CD8-positive, alpha-beta memory T cell (primary cell): ENCODE measurements around the gene HNF4A. TPM values are rescaled to one million over a fixed set of nuclear protein-coding genes. Genes with fewer than 3 reads are reported as not detected.
A peak's percentile ranks its signal among the peaks of the same experiment; 100 is the strongest.

Experiments used
- CTCF ChIA-PET: fragments of 350-600 bp; sonication (Branson Sonifier 250); formaldehyde crosslinking; loops from one replicate; lab custom pipeline; 2021; ENCODE audit warnings: antibody characterized with exemption; lab: Charles Lee
- POLR2A ChIA-PET: fragments of 350-600 bp; sonication (Branson Sonifier 250); formaldehyde crosslinking; loops from one replicate; lab custom pipeline; 2021; ENCODE audit warnings: antibody characterized with exemption; lab: Charles Lee
- DNase-seq, 5 donors: peaks; one replicate each; pipeline versions ENCODE4 v3.0.0 to v3.0.0-alpha.2; 2020 to 2022; ENCODE audit warnings: mixed read lengths in 1 of 5
- H3K27ac ChIP-seq: one replicate; pipeline ENCODE4 v1.7.0; 2013; ENCODE audit warnings: low read depth, mild to moderate bottlenecking, low read length, moderate library complexity
- H3K27me3 ChIP-seq: 2 replicates; pipeline ENCODE4 v1.7.0; 2013; ENCODE audit warnings: low read length, mild to moderate bottlenecking; ENCODE audit not compliant: insufficient read depth, poor library complexity, severe bottlenecking
- H3K36me3 ChIP-seq: 2 replicates; pipeline ENCODE4 v1.7.0; 2013; ENCODE audit warnings: mild to moderate bottlenecking, low read length, moderate library complexity; ENCODE audit not compliant: insufficient read depth
- H3K4me1 ChIP-seq: 2 replicates; pipeline ENCODE4 v1.7.0; 2013; ENCODE audit warnings: mild to moderate bottlenecking, low read length, moderate library complexity; ENCODE audit not compliant: insufficient read depth
- H3K4me3 ChIP-seq: 2 replicates; pipeline ENCODE4 v1.7.0; 2013; ENCODE audit warnings: mild to moderate bottlenecking, low read length
- H3K9me3 ChIP-seq: 2 replicates; pipeline ENCODE4 v1.7.0; 2013; ENCODE audit warnings: mild to moderate bottlenecking, low read length
- H3K27ac Mint-ChIP-seq, 8 donors: one replicate each; pipeline ENCODE4 v1.8.0; 2020 to 2021; ENCODE audit warnings: mixed read lengths in 8 of 8, mild to moderate bottlenecking in 6 of 8, inconsistent platforms in 3 of 8, moderate library complexity in 3 of 8
- H3K27me3 Mint-ChIP-seq, 2 donors: one replicate each; pipeline ENCODE4 v1.8.0; 2020 to 2021; ENCODE audit warnings: mixed read lengths in 2 of 2, mild to moderate bottlenecking in 1 of 2, moderate library complexity in 1 of 2
- H3K36me3 Mint-ChIP-seq, 3 donors: one replicate each; pipeline ENCODE4 v1.8.0; 2020 to 2021; ENCODE audit warnings: mixed read lengths in 3 of 3, inconsistent platforms in 1 of 3, mild to moderate bottlenecking in 1 of 3
- H3K4me1 Mint-ChIP-seq, 3 donors: one replicate each; pipeline ENCODE4 v1.8.0; 2020 to 2021; ENCODE audit warnings: mixed read lengths in 3 of 3, inconsistent platforms in 1 of 3, mild to moderate bottlenecking in 1 of 3
- H3K4me3 Mint-ChIP-seq, 7 donors: one replicate each; pipeline ENCODE4 v1.8.0; 2020 to 2021; ENCODE audit warnings: mixed read lengths in 7 of 7, mild to moderate bottlenecking in 6 of 7, moderate library complexity in 4 of 7, inconsistent platforms in 2 of 7
- H3K9me3 Mint-ChIP-seq, 5 donors: one replicate each; pipeline ENCODE4 v1.8.0; 2020 to 2022; ENCODE audit warnings: mixed read lengths in 5 of 5, mild to moderate bottlenecking in 3 of 5, moderate library complexity in 2 of 5, inconsistent platforms in 1 of 5
- polyA plus RNA-seq: library from polyadenylated mRNA; unstranded; fragments of 300-500 nt; fragmentation: Illumina TruSeq; gene quantifications from one replicate; pipeline ENCODE4 v1.2.3, GENCODE V29; 2021
- total RNA-seq, 2 experiments: library from RNA; stranded (reverse); gene quantifications; one replicate each; pipeline ENCODE4 v1.2.3, GENCODE V29; 2021

The HNF4A gene
- total and polyA plus RNA-seq, 3 experiments from 2014 or later, result not detected

GRCh38 chr20:44479643-44480042, 124.1 kb downstream of the HNF4A start:
- ChIA-PET CTCF (no interaction called here), POLR2A (no interaction called here)
- Mint-ChIP-seq H3K27ac (no peak overlapping the region), H3K9me3 (no peaks in the 10 kb centered on the region), H3K36me3 (peaks cover 0 to 47% (median 12%) of the 10 kb centered on the region in 3 donors), H3K27me3 (peaks cover 0 to 3% of the 10 kb centered on the region in 2 donors), H3K4me1 (peaks cover 26 to 41% (median 28%) of the 10 kb centered on the region in 3 donors), H3K4me3 (no peak overlapping the region)
- DNase-seq, result no peak
- H3K27me3 ChIP-seq, result no peaks in the 10 kb centered on the region
- no peak overlapping the region for H3K27ac ChIP-seq
- H3K4me1 ChIP-seq, result peaks cover 15% of the 10 kb centered on the region
- H3K9me3 ChIP-seq, result no peaks in the 10 kb centered on the region
- peaks cover 8% of the 10 kb centered on the region for H3K36me3 ChIP-seq
- H3K4me3 ChIP-seq, result no peak overlapping the region

DNA sequence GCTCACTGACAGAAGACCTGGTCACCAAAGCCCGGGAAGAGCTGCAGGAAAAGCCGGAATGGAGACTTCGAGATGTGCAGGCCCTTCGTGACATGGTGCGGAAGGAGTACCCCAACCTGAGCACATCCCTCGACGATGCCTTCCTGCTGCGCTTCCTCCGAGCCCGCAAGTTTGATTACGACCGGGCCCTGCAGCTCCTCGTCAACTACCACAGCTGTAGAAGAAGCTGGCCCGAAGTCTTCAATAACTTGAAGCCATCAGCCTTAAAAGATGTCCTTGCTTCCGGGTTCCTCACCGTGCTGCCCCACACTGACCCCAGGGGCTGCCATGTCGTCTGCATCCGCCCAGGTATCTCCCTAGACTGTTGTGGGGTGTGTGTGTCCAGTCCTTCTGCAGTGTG, 124.6 kb downstream of the HNF4A start:
- Mint-ChIP-seq H3K27me3 (peaks cover 0 to 3% of the 10 kb centered on the region in 2 donors), H3K4me3 (no peak overlapping the region), H3K4me1 (peaks cover 24 to 37% (median 25%) of the 10 kb centered on the region in 3 donors), H3K9me3 (no peaks in the 10 kb centered on the region), H3K27ac (peak overlapping the region in 1 of 8 donors; percentile 68), H3K36me3 (peaks cover 1 to 50% (median 13%) of the 10 kb centered on the region in 3 donors)
- Histone ChIP-seq H3K36me3 (peaks cover 9% of the 10 kb centered on the region), H3K9me3 (no peaks in the 10 kb centered on the region), H3K27me3 (no peaks in the 10 kb centered on the region), H3K4me3 (no peak overlapping the region), H3K27ac (no peak overlapping the region), H3K4me1 (peaks cover 13% of the 10 kb centered on the region)
- DNase-seq, result no peak
- ChIA-PET CTCF (no interaction called here), POLR2A (no interaction called here)

- peaks cover 8 to 62% (median 14%) of the 10 kb centered on the region in 3 donors for H3K36me3 Mint-ChIP-seq
- Histone ChIP-seq H3K27ac (no peak overlapping the region), H3K9me3 (no peaks in the 10 kb centered on the region), H3K4me3 (no peak overlapping the region), H3K27me3 (no peaks in the 10 kb centered on the region), H3K4me1 (peaks cover under 1% of the 10 kb centered on the region), H3K36me3 (peaks cover 18% of the 10 kb centered on the region)
- no peak for DNase-seq
- peak overlapping the region in 4 of 8 donors; percentile 31 to 71 (median 53) for H3K27ac Mint-ChIP-seq
- CTCF ChIA-PET, result no interaction called here
- no peak overlapping the region for H3K4me3 Mint-ChIP-seq
- H3K4me1 Mint-ChIP-seq, result peaks cover 11 to 25% (median 12%) of the 10 kb centered on the region in 3 donors
- H3K9me3 Mint-ChIP-seq, result no peaks in the 10 kb centered on the region
- H3K27me3 Mint-ChIP-seq, result peaks cover 0 to 3% of the 10 kb centered on the region in 2 donors
- POLR2A ChIA-PET, result no interaction called here
Measured at GRCh38 chr20:44481719-44482416, 126.4 kb downstream of the HNF4A start.

DNA sequence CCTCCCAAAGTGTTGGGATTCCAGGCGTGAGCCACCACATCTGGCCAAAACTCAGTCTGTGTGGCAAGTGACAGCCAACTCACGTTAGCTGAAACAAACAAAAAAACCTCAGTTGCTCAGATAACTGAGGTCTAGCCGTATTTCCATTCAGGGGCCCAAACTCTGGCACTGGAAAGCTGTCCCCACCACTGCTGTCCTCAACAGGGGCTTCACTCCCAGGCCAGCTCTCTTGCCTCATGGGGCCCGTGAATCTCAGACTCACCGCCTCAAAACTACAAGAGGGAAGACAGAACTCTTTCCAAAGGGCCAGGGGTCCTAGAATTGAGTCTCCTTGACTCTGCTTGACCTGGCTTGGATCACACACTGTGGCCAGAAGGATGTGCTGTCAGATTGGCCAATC, 127.6 kb downstream of the HNF4A start:
- Histone ChIP-seq H3K9me3 (no peaks in the 10 kb centered on the region), H3K36me3 (peaks cover 18% of the 10 kb centered on the region), H3K27ac (no peak overlapping the region), H3K27me3 (no peaks in the 10 kb centered on the region), H3K4me1 (no peaks in the 10 kb centered on the region), H3K4me3 (no peak overlapping the region)
- no peak overlapping the region for H3K4me3 Mint-ChIP-seq
- no peaks in the 10 kb centered on the region for H3K9me3 Mint-ChIP-seq
- no peak for DNase-seq
- H3K4me1 Mint-ChIP-seq, result peaks cover 5 to 16% (median 8%) of the 10 kb centered on the region in 3 donors
- ChIA-PET CTCF (no interaction called here), POLR2A (interaction anchor here (0.7 kb wide), 1 partner anchor 104 kb away, joined by 4 read pairs; no protein-coding TSS in a partner anchor)
- peaks cover 0 to 3% of the 10 kb centered on the region in 2 donors for H3K27me3 Mint-ChIP-seq
- peak overlapping the region in 2 of 8 donors; percentile 51 to 63 for H3K27ac Mint-ChIP-seq
- peaks cover 8 to 70% (median 14%) of the 10 kb centered on the region in 3 donors for H3K36me3 Mint-ChIP-seq

Other genes with a start within 250 kb of the HNF4A start
- not detected for gene JPH2, start 168.5 kb upstream of the HNF4A start, total RNA-seq
- not detected for gene JPH2, start 168.5 kb upstream of the HNF4A start, polyA plus RNA-seq
- gene OSER1, start 144.9 kb upstream of the HNF4A start, total RNA-seq, result 10 to 100 TPM; 24.8 to 25.7 TPM
- gene OSER1, start 144.9 kb upstream of the HNF4A start, polyA plus RNA-seq, result 35.1 TPM
- gene GDAP1L1, start 108.4 kb upstream of the HNF4A start, total RNA-seq, result not detected
- gene GDAP1L1, start 108.4 kb upstream of the HNF4A start, polyA plus RNA-seq, result not detected
- 1 to 10 TPM; 2.4 to 2.5 TPM for gene FITM2, start 44.5 kb upstream of the HNF4A start, total RNA-seq
- 1.3 TPM for gene FITM2, start 44.5 kb upstream of the HNF4A start, polyA plus RNA-seq
- gene R3HDML, start 18.7 kb upstream of the HNF4A start, total RNA-seq, result not detected
- gene R3HDML, start 18.7 kb upstream of the HNF4A start, polyA plus RNA-seq, result not detected
- 10 to 100 TPM; 29.3 to 31.6 TPM for gene TTPAL, start 120.2 kb downstream of the HNF4A start, total RNA-seq
- gene TTPAL, start 120.2 kb downstream of the HNF4A start, polyA plus RNA-seq, result 15.9 TPM
- 10 to 100 TPM; 59.9 to 61.6 TPM for gene SERINC3, start 166.4 kb downstream of the HNF4A start, total RNA-seq
- gene SERINC3, start 166.4 kb downstream of the HNF4A start, polyA plus RNA-seq, result 204 TPM
- 1 to 10 TPM; 4.4 to 4.9 TPM for gene PKIG, start 226.9 kb downstream of the HNF4A start, total RNA-seq
- gene PKIG, start 226.9 kb downstream of the HNF4A start, polyA plus RNA-seq, result 0.97 TPM